ENCODE data around the gene VMP1. TPM values are rescaled to one million over a fixed set of nuclear protein-coding genes. Genes with fewer than 3 reads are reported as not detected.

VMP1 gene
- total and polyA plus RNA-seq, 2 donors (not counting 1 experiment from before 2014, with no cell fraction given) = 20.4 to 83.5 TPM

DNA sequence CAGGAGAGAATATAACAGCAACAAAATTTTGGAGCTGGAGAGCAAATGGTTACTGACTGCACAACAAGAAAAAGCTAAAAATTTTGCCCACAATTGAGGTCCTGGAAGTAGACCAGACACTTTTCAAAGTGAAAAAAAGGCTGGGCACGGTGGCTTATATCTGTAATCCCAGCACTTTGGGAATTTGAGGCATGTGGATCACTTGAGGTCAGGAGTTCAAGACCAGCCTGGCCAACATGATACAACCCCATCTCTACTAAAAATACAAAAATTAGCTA is 162.4 kb downstream of the VMP1 start:
- H3K79me2 ChIP-seq (ENCODE audit: control insufficient read depth, insufficient read depth, low read length) = no peaks in the 10 kb centered on the region
- Mint-ChIP-seq H3K4me3 (no peak overlapping the region), H3K9me3 (ENCODE audit: insufficient read depth) (no peaks in the 10 kb centered on the region), H3K27me3 (no peaks in the 10 kb centered on the region), H3K4me1 (no peaks in the 10 kb centered on the region), H3K27ac (no peak overlapping the region)
- DNase-seq = no peak
- no peaks in the 10 kb centered on the region for H3K9me3 ChIP-seq (ENCODE audit: control extremely low read depth in 1 of 3, control insufficient read depth in 2 of 3, insufficient read depth in 1 of 3, low read length in 2 of 3)
- H3K4me3 ChIP-seq (ENCODE audit: control extremely low read depth in 1 of 5, extremely low read depth in 1 of 5, insufficient read depth in 1 of 5, low read depth in 2 of 5, low read length in 4 of 5) = no peak overlapping the region
- peaks cover 0 to 29% of the 10 kb centered on the region in 2 experiments for H3K36me3 ChIP-seq (replicated peaks in 1 of 2; ENCODE audit: control extremely low read depth in 1 of 2, control insufficient read depth in 1 of 2, extremely low read depth in 1 of 2, insufficient read depth in 2 of 2, low read length in 1 of 2)
- H4K20me1 ChIP-seq (ENCODE audit: control insufficient read depth, insufficient read depth, low read length, poor library complexity, severe bottlenecking) = no peaks in the 10 kb centered on the region
- no peak overlapping the region for H3K27ac ChIP-seq (ENCODE audit: low read length in 2 of 2)
- no peak overlapping the region for H3K4me2 ChIP-seq (replicated peaks; ENCODE audit: low read depth, low read length, poor library complexity, severe bottlenecking)
- intact Hi-C loops (cut with micrococcal nuclease) = no loop called here
- no peak for ATAC-seq (ENCODE audit: low read depth)
- no peak overlapping the region for H3K9ac ChIP-seq (ENCODE audit: low read length)
- ChIA-PET CTCF (no interaction called here), POLR2A (no interaction called here)
- H3K27me3 ChIP-seq (replicated peaks in 1 of 4; ENCODE audit: control extremely low read depth in 1 of 4, control insufficient read depth in 3 of 4, insufficient read depth in 4 of 4, low read length in 3 of 4) = no peaks in the 10 kb centered on the region
- TF ChIP-seq, protein P1, sequence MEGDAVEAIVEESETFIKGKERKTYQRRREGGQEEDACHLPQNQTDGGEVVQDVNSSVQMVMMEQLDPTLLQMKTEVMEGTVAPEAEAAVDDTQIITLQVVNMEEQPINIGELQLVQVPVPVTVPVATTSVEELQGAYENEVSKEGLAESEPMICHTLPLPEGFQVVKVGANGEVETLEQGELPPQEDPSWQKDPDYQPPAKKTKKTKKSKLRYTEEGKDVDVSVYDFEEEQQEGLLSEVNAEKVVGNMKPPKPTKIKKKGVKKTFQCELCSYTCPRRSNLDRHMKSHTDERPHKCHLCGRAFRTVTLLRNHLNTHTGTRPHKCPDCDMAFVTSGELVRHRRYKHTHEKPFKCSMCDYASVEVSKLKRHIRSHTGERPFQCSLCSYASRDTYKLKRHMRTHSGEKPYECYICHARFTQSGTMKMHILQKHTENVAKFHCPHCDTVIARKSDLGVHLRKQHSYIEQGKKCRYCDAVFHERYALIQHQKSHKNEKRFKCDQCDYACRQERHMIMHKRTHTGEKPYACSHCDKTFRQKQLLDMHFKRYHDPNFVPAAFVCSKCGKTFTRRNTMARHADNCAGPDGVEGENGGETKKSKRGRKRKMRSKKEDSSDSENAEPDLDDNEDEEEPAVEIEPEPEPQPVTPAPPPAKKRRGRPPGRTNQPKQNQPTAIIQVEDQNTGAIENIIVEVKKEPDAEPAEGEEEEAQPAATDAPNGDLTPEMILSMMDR (IDR thresholded peaks at IDR 0.05) = no peak
- no peak for TF ChIP-seq EZH2 (IDR thresholded peaks at IDR 0.05; ENCODE audit: borderline replicate concordance, insufficient read depth, low read depth, low read length, poor library complexity, severe bottlenecking)
- WGBS (ENCODE audit: insufficient coverage) = no CpG with 5 or more reads among the region's 1 CpG
- H2AFZ ChIP-seq (ENCODE audit: insufficient read depth, low read depth, low read length, poor library complexity, severe bottlenecking) = no peak overlapping the region
- no peaks in the 10 kb centered on the region for H3K4me1 ChIP-seq (ENCODE audit: control insufficient read depth in 2 of 2, insufficient read depth in 2 of 2, low read length in 2 of 2)

DNA sequence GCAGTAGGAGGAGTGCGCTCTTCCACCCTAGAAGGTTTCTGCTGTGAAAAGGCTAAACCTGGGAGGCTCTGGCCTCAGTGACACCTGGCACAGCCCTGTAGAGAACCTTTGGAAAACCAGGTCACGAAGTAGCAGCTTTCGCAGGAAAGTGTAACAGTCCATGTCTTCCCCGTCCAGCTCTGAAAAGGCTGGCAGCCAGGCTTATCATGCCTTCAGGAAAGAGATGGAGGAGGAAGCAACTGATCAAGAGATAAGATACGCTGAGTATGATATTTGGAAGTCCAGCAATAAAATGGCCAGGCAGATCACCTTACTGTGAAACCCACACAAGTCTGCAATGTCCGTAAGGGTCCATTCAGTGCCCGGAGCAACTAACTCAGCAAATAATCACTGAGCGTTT is 163.0 kb downstream of the VMP1 start:
- no peak for ATAC-seq (ENCODE audit: low read depth)

More for the DNA sequence above, 163.0 kb downstream of the VMP1 start:
- no peak for TF ChIP-seq EZH2 (IDR thresholded peaks at IDR 0.05; ENCODE audit: borderline replicate concordance, insufficient read depth, low read depth, low read length, poor library complexity, severe bottlenecking)
- TF ChIP-seq, protein P1 (IDR thresholded peaks at IDR 0.05) = no peak
- no peak overlapping the region for H2AFZ ChIP-seq (ENCODE audit: insufficient read depth, low read depth, low read length, poor library complexity, severe bottlenecking)
- CTCF ChIA-PET = interaction anchor here (1.2 kb wide), 1 partner anchor 29 kb away, joined by 3 read pairs; no protein-coding TSS in a partner anchor
- no peak overlapping the region for H3K27ac ChIP-seq (ENCODE audit: low read length in 2 of 2)
- no peaks in the 10 kb centered on the region for H3K27me3 ChIP-seq (replicated peaks in 1 of 4; ENCODE audit: control extremely low read depth in 1 of 4, control insufficient read depth in 3 of 4, insufficient read depth in 4 of 4, low read length in 3 of 4)
- H3K9ac ChIP-seq (ENCODE audit: low read length) = no peak overlapping the region
- H3K9me3 Mint-ChIP-seq (ENCODE audit: insufficient read depth) = no peaks in the 10 kb centered on the region
- H3K4me1 Mint-ChIP-seq = no peaks in the 10 kb centered on the region
- H3K4me1 ChIP-seq (ENCODE audit: control insufficient read depth in 2 of 2, insufficient read depth in 2 of 2, low read length in 2 of 2) = no peaks in the 10 kb centered on the region
- H3K4me3 Mint-ChIP-seq = no peak overlapping the region
- H3K27ac Mint-ChIP-seq = no peak overlapping the region
- no peak for DNase-seq
- no peaks in the 10 kb centered on the region for H3K9me3 ChIP-seq (ENCODE audit: control extremely low read depth in 1 of 3, control insufficient read depth in 2 of 3, insufficient read depth in 1 of 3, low read length in 2 of 3)
- intact Hi-C loops (cut with micrococcal nuclease) = no loop called here
- H3K36me3 ChIP-seq (replicated peaks in 1 of 2; ENCODE audit: control extremely low read depth in 1 of 2, control insufficient read depth in 1 of 2, extremely low read depth in 1 of 2, insufficient read depth in 2 of 2, low read length in 1 of 2) = peaks cover 0 to 32% of the 10 kb centered on the region in 2 experiments
- H4K20me1 ChIP-seq (ENCODE audit: control insufficient read depth, insufficient read depth, low read length, poor library complexity, severe bottlenecking) = no peaks in the 10 kb centered on the region
- no peak overlapping the region for H3K4me2 ChIP-seq (replicated peaks; ENCODE audit: low read depth, low read length, poor library complexity, severe bottlenecking)
- POLR2A ChIA-PET = no interaction called here
- 95% methylated on average over 3 of the region's 8 CpGs for WGBS (ENCODE audit: insufficient coverage)
- H3K27me3 Mint-ChIP-seq = no peaks in the 10 kb centered on the region
- H3K4me3 ChIP-seq (ENCODE audit: control extremely low read depth in 1 of 5, extremely low read depth in 1 of 5, insufficient read depth in 1 of 5, low read depth in 2 of 5, low read length in 4 of 5) = no peak overlapping the region
- H3K79me2 ChIP-seq (ENCODE audit: control insufficient read depth, insufficient read depth, low read length) = no peaks in the 10 kb centered on the region

Measured in B cell (primary cell).